Panc1 (cell line): Measurements from ENCODE around the gene NCL. TPM values are rescaled to one million over a fixed set of nuclear protein-coding genes. Genes with fewer than 3 reads are reported as not detected.
A peak's percentile ranks its signal among the peaks of the same experiment; 100 is the strongest.

Source experiments
- ATAC-seq: fragments of 200-7000 bp; cut with Tn5 transposase; 2 replicates; pipeline ENCODE4 v1.9.1; 2020; ENCODE audit warnings: mild to moderate bottlenecking, moderate library complexity
- BruUV-seq: library from RNA; stranded (reverse); fragments of 400-500 nt; replicated peaks from 2 replicates; lab custom pipeline; 2021; lab: Mats Ljungman, UMichigan
- CTCF ChIA-PET: fragments of 300-600 bp; sonication (Branson Sonifier 250); formaldehyde crosslinking; loops from one replicate; lab custom pipeline; 2022; ENCODE audit warnings: antibody characterized with exemption; lab: Charles Lee
- POLR2A ChIA-PET: fragments of 300-600 bp; sonication (Branson Sonifier 250); formaldehyde crosslinking; loops from one replicate; lab custom pipeline; 2022; ENCODE audit warnings: antibody characterized with exemption; lab: Charles Lee
- DNase-seq: peaks from one replicate; pipeline ENCODE4 v3.0.0-alpha.2; 2010; ENCODE audit warnings: low read depth, low spot score
- H3K27ac ChIP-seq: 2 replicates; pipeline ENCODE4 v1.5.1; 2011; ENCODE audit warnings: mild to moderate bottlenecking, low read length, inconsistent platforms
- H3K27me3 ChIP-seq: fragments of 200-500 bp; sonication (Bioruptor generic); 2 replicates; pipeline ENCODE4 v1.6.0; 2014; ENCODE audit warnings: low read length, inconsistent platforms; ENCODE audit not compliant: control insufficient read depth, insufficient read depth
- H3K36me3 ChIP-seq: fragments of 200-500 bp; sonication (Bioruptor generic); 2 replicates; pipeline ENCODE4 v1.5.1; 2014; ENCODE audit warnings: inconsistent platforms, mild to moderate bottlenecking, low read length, moderate library complexity; ENCODE audit not compliant: control insufficient read depth, insufficient read depth
- H3K4me1 ChIP-seq: 2 replicates; pipeline ENCODE4 v1.5.1; 2011; ENCODE audit warnings: inconsistent platforms, mild to moderate bottlenecking, low read length, moderate library complexity; ENCODE audit not compliant: control insufficient read depth, insufficient read depth
- H3K4me3 ChIP-seq, 2 experiments: 2 replicates each; pipeline ENCODE4 v1.5.1; 2011 to 2012; ENCODE audit warnings: low read depth in 2 of 2, low read length in 2 of 2, mild to moderate bottlenecking in 2 of 2, inconsistent platforms in 1 of 2, moderate library complexity in 1 of 2
- H3K9me3 ChIP-seq: fragments of 200-500 bp; sonication (Bioruptor generic); 2 replicates; pipeline ENCODE4 v1.5.1; 2014; ENCODE audit warnings: low read depth, mild to moderate bottlenecking, inconsistent platforms, low read length, moderate library complexity; ENCODE audit not compliant: control insufficient read depth, insufficient read depth
- CTCF ChIP-seq: fragments of 450-650 bp; IDR thresholded peaks from 2 replicates; pipeline ENCODE4 v1.5.1; 2017; ENCODE audit warnings: mild to moderate bottlenecking
- POLR2AphosphoS5 ChIP-seq: IDR thresholded peaks from 2 replicates; pipeline ENCODE4 v1.6.1; 2012; ENCODE audit warnings: mild to moderate bottlenecking, low read depth, low read length, moderate library complexity
- REST ChIP-seq, 2 experiments: IDR thresholded peaks; 2 replicates each; pipeline ENCODE4 v1.6.1; 2011 to 2012; ENCODE audit warnings: low read depth in 2 of 2, control low read depth in 1 of 2, low read length in 1 of 2, mild to moderate bottlenecking in 1 of 2, moderate library complexity in 1 of 2; ENCODE audit not compliant: insufficient read depth in 1 of 2
- SIN3A ChIP-seq: IDR thresholded peaks from 2 replicates; pipeline ENCODE4 v1.6.1; 2012; ENCODE audit warnings: low read depth, mild to moderate bottlenecking, low read length, moderate library complexity, borderline replicate concordance; ENCODE audit not compliant: insufficient read depth
- TCF7L2 ChIP-seq: IDR thresholded peaks from 2 replicates; pipeline ENCODE4 v1.6.1; 2011; ENCODE audit warnings: mild to moderate bottlenecking, low read depth, low read length, inconsistent platforms
- in situ Hi-C: cut with HindIII; loops from 2 replicates; pipeline ENCODE4 v1.10.0; 2016; ENCODE audit warnings: low sequenced_read_pairs, low pct_unique_long_range_greater_than_20kb
- intact Hi-C: fragments of 100-400 bp; cut with micrococcal nuclease; formaldehyde crosslinking; loops from one replicate; pipeline ENCODE4 v1.10.0; 2022; ENCODE audit not compliant: unreplicated experiment
- total RNA-seq: library from RNA; stranded (reverse); gene quantifications from one replicate; pipeline ENCODE4 v1.2.1, GENCODE V29; 2021; ENCODE audit not compliant: unreplicated experiment

Gene NCL
- total RNA-seq, 1 experiment from 2014 or later = 778 TPM

GRCh38 chr2:231482806-231483391 lies 18.6 kb upstream of the NCL start:
- Histone ChIP-seq H3K4me3 (peak overlapping the region in 1 of 2 experiments; percentile 21; a peak in 2 of 4 replicates), H3K27me3 (no peaks in the 10 kb centered on the region), H3K27ac (0 out of 2 replicates have a peak overlapping the region, but pooled peaks have one; percentile 15), H3K9me3 (no peaks in the 10 kb centered on the region), H3K4me1 (no peaks in the 10 kb centered on the region), H3K36me3 (no peaks in the 10 kb centered on the region)
- ChIA-PET CTCF (interaction anchor here (0.6 to 1.3 kb wide), 3 partner anchors 19 to 73 kb away, joined by 4 to 7 read pairs (median 6); partner anchors contain the start of gene NCL), POLR2A (interaction anchor here (1.0 kb wide), 1 partner anchor 19 kb away, joined by 3 read pairs; the partner anchor contains the start of gene NCL)
- BruUV-seq = no TSS peak
- TF ChIP-seq CTCF = peak; percentile 98
- TF ChIP-seq REST (IDR thresholded peaks at IDR 0.05; ENCODE audit: insufficient read depth in 1 of 2, low read depth in 2 of 2, low read length in 1 of 2) = no peak
- ATAC-seq = peak; percentile 96
- in situ Hi-C loops = no loop called here
- DNase-seq = no peak
- intact Hi-C loops = loop anchor here (2.0 kb wide), 1 partner anchor 76 kb away; no protein-coding TSS in a partner anchor

- no peaks in the 10 kb centered on the region for H3K36me3 ChIP-seq
- no TSS peak for BruUV-seq
- no peak for DNase-seq
- no peaks in the 10 kb centered on the region for H3K27me3 ChIP-seq
- TF ChIP-seq TCF7L2 (no peak), POLR2AphosphoS5 (no peak), REST (IDR thresholded peaks at IDR 0.05; ENCODE audit: insufficient read depth in 1 of 2, low read depth in 2 of 2, low read length in 1 of 2) (no peak), SIN3A (no peak), CTCF (no peak)
- in situ Hi-C loops (no loop called here), intact Hi-C loops (no loop called here)
- H3K27ac ChIP-seq = no peak overlapping the region
- no peak overlapping the region for H3K4me3 ChIP-seq
- ChIA-PET POLR2A (interaction anchor here (0.6 kb wide), 1 partner anchor 28 kb away, joined by 3 read pairs; no protein-coding TSS in a partner anchor), CTCF (no interaction called here)
- ATAC-seq = no peak
- no peaks in the 10 kb centered on the region for H3K4me1 ChIP-seq
- no peaks in the 10 kb centered on the region for H3K9me3 ChIP-seq
Measured at GRCh38 chr2:231480781-231481180, 16.5 kb upstream of the NCL start.
